H1 (cell line): ENCODE measurements around the gene HES5. TPM values are rescaled to one million over a fixed set of nuclear protein-coding genes. Genes with fewer than 3 reads are reported as not detected.

Experiments used
- CTCF ChIA-PET: fragments of 300-600 bp; sonication (Branson Sonifier 250); formaldehyde crosslinking; loops from one replicate; lab custom pipeline; 2021; ENCODE audit not compliant: partially characterized antibody; lab: Charles Lee
- POLR2A ChIA-PET: fragments of 300-600 bp; sonication (Branson Sonifier 250); formaldehyde crosslinking; loops from one replicate; lab custom pipeline; 2021; ENCODE audit warnings: inconsistent platforms; ENCODE audit not compliant: partially characterized antibody; lab: Charles Lee
- DNase-seq, 2 experiments: peaks; one replicate each; pipeline versions ENCODE4 v3.0.0 to v3.0.0-alpha.2; 2010 to 2022; ENCODE audit warnings: low spot score in 2 of 2, low read depth in 1 of 2, mixed read lengths in 1 of 2
- FAIRE-seq: peaks from 2 replicates; lab custom pipeline; 2011; peaks lifted over from hg19 to GRCh38; lab: Jason Lieb, UNC
- H2AFZ ChIP-seq: 2 replicates; pipeline ENCODE4 v1.8.1; 2012; ENCODE audit warnings: low read length, inconsistent platforms
- H2AK5ac ChIP-seq: 2 replicates; pipeline ENCODE4 v1.6.1; 2013; ENCODE audit warnings: low read depth, low read length
- H2BK120ac ChIP-seq: replicated peaks from 2 replicates; pipeline ENCODE3; 2013; ENCODE audit warnings: low read depth, low read length, inconsistent platforms
- H2BK12ac ChIP-seq: 2 replicates; pipeline ENCODE4 v1.6.1; 2013; ENCODE audit warnings: low read depth, low read length
- H2BK15ac ChIP-seq: 2 replicates; pipeline ENCODE4 v1.6.1; 2013; ENCODE audit warnings: low read length
- H2BK20ac ChIP-seq: 2 replicates; pipeline ENCODE4 v1.6.1; 2013; ENCODE audit warnings: low read length
- H2BK5ac ChIP-seq: 2 replicates; pipeline ENCODE4 v1.6.1; 2013; ENCODE audit warnings: low read depth, low read length
- H3K14ac ChIP-seq: 2 replicates; pipeline ENCODE4 v1.6.1; 2013; ENCODE audit warnings: inconsistent platforms; ENCODE audit not compliant: insufficient read length
- H3K18ac ChIP-seq: 2 replicates; pipeline ENCODE4 v1.6.1; 2013; ENCODE audit warnings: low read length; ENCODE audit errors: extremely low read depth
- H3K23ac ChIP-seq: 2 replicates; pipeline ENCODE4 v1.6.1; 2013; ENCODE audit warnings: inconsistent platforms; ENCODE audit not compliant: insufficient read length
- H3K23me2 ChIP-seq: 2 replicates; pipeline ENCODE4 v1.6.1; 2013; ENCODE audit warnings: low read depth, low read length
- H3K27ac ChIP-seq: 2 replicates; pipeline ENCODE4 v1.6.1; 2011; ENCODE audit warnings: low read depth, low read length, inconsistent platforms
- H3K27me3 ChIP-seq, 4 experiments: replicated peaks in 1 of 4; 1 replicate in 1 of 4; 2 replicates in 3 of 4; pipeline versions ENCODE4 v1.6.1 to v1.8.1; 2011 to 2013; ENCODE audit warnings: low read length in 3 of 4, mild to moderate bottlenecking in 3 of 4, inconsistent platforms in 2 of 4, mixed read lengths in 2 of 4, moderate library complexity in 1 of 4; ENCODE audit not compliant: control insufficient read depth in 3 of 4, insufficient read depth in 3 of 4; ENCODE audit errors: extremely low read depth in 1 of 4
- H3K36me3 ChIP-seq, 4 experiments: 2 replicates each; pipeline versions ENCODE4 v1.6.1 to v1.8.1; 2011 to 2013; ENCODE audit warnings: mild to moderate bottlenecking in 4 of 4, low read length in 3 of 4, moderate library complexity in 2 of 4, control low read depth in 1 of 4, inconsistent platforms in 1 of 4; ENCODE audit not compliant: insufficient read depth in 4 of 4, control insufficient read depth in 2 of 4
- H3K4ac ChIP-seq: replicated peaks from 2 replicates; pipeline ENCODE3; 2013; ENCODE audit warnings: low read length, low read depth, mixed read lengths, inconsistent platforms; ENCODE audit not compliant: insufficient read length
- H3K4me1 ChIP-seq, 4 experiments: replicated peaks in 1 of 4; 1 replicate in 1 of 4; 2 replicates in 3 of 4; pipeline versions ENCODE4 v1.6.1 to v1.8.1; 2011 to 2013; ENCODE audit warnings: low read length in 3 of 4, inconsistent platforms in 2 of 4, mixed read lengths in 1 of 4; ENCODE audit not compliant: insufficient read depth in 4 of 4, control insufficient read depth in 3 of 4
- H3K4me2 ChIP-seq, 2 experiments: 2 replicates each; pipeline versions ENCODE4 v1.6.1 to v1.8.1; 2011 to 2013; ENCODE audit warnings: low read depth in 2 of 2, low read length in 2 of 2, control low read depth in 1 of 2, inconsistent platforms in 1 of 2, mild to moderate bottlenecking in 1 of 2; ENCODE audit not compliant: insufficient read depth in 1 of 2
- H3K4me3 ChIP-seq, 4 experiments: fragments of 200-600, 300-600 bp in 1 of 4; sonication (generic), shearing (Covaris generic), sonication (Bioruptor Twin) in 1 of 4; 2 replicates each; pipeline versions ENCODE4 v1.5.1 to v1.8.1; 2011 to 2016; ENCODE audit warnings: low read length in 4 of 4, low read depth in 3 of 4, control low read depth in 2 of 4, inconsistent platforms in 2 of 4, mild to moderate bottlenecking in 2 of 4, mixed read lengths in 1 of 4, moderate library complexity in 1 of 4; ENCODE audit not compliant: insufficient read depth in 2 of 4; ENCODE audit errors: extremely low read depth in 1 of 4
- H3K56ac ChIP-seq: replicated peaks from 2 replicates; pipeline ENCODE3; 2013; ENCODE audit warnings: low read depth, mild to moderate bottlenecking, mixed read lengths, low read length, inconsistent platforms; ENCODE audit not compliant: insufficient read length
- H3K79me1 ChIP-seq: 2 replicates; pipeline ENCODE4 v1.6.1; 2013; ENCODE audit warnings: low read depth, low read length, control low read depth
- H3K79me2 ChIP-seq, 2 experiments: 2 replicates each; pipeline versions ENCODE4 v1.6.1 to v1.8.1; 2012 to 2013; ENCODE audit warnings: low read length in 2 of 2, mild to moderate bottlenecking in 2 of 2, inconsistent platforms in 1 of 2; ENCODE audit not compliant: insufficient read depth in 2 of 2, control insufficient read depth in 1 of 2
- H3K9ac ChIP-seq, 4 experiments: replicated peaks in 1 of 4; 1 replicate in 1 of 4; 2 replicates in 3 of 4; pipeline versions ENCODE4 v1.6.1 to v1.8.1; 2011 to 2013; ENCODE audit warnings: low read depth in 3 of 4, low read length in 3 of 4, control low read depth in 2 of 4, mild to moderate bottlenecking in 2 of 4, moderate library complexity in 2 of 4, inconsistent platforms in 1 of 4; ENCODE audit errors: extremely low read depth in 1 of 4
- H3K9me3 ChIP-seq, 2 experiments: 2 replicates each; pipeline versions ENCODE4 v1.6.1 to v1.8.1; 2012 to 2013; ENCODE audit warnings: mild to moderate bottlenecking in 2 of 2, moderate library complexity in 2 of 2, control low read depth in 1 of 2, inconsistent platforms in 1 of 2, low read depth in 1 of 2, low read length in 1 of 2, mixed read lengths in 1 of 2; ENCODE audit not compliant: insufficient read depth in 2 of 2
- H4K20me1 ChIP-seq, 2 experiments: replicated peaks in 1 of 2; 2 replicates each; pipeline versions ENCODE3 to v1.8.1; 2011 to 2013; ENCODE audit warnings: inconsistent platforms in 2 of 2, low read length in 2 of 2, mild to moderate bottlenecking in 1 of 2; ENCODE audit not compliant: insufficient read depth in 2 of 2, control insufficient read depth in 1 of 2
- H4K5ac ChIP-seq: 2 replicates; pipeline ENCODE4 v1.6.1; 2013; ENCODE audit warnings: low read length, low read depth, mixed read lengths, inconsistent platforms; ENCODE audit not compliant: insufficient read length
- H4K8ac ChIP-seq: 2 replicates; pipeline ENCODE4 v1.8.0; 2013; ENCODE audit warnings: mild to moderate bottlenecking, moderate library complexity, low read length, inconsistent platforms; ENCODE audit not compliant: insufficient read depth; ENCODE audit errors: extremely low read depth
- H4K91ac ChIP-seq: replicated peaks from 2 replicates; pipeline ENCODE3; 2013; ENCODE audit warnings: low read length, mixed read lengths, inconsistent platforms; ENCODE audit not compliant: insufficient read length
- ASH2L ChIP-seq: fragments of 200-600, 300-600 bp; sonication (generic); IDR thresholded peaks from one replicate; pipeline ENCODE4 v1.7.1; 2017; ENCODE audit warnings: low read length
- CTCF ChIP-seq, 3 experiments: IDR thresholded peaks; 1 replicate in 2 of 3; 2 replicates in 1 of 3; pipeline versions ENCODE4 v1.5.1 to v1.6.1; 2011; ENCODE audit warnings: low read length in 3 of 3, mild to moderate bottlenecking in 3 of 3, inconsistent platforms in 2 of 3, low read depth in 1 of 3, moderate library complexity in 1 of 3; ENCODE audit not compliant: insufficient read depth in 1 of 3; ENCODE audit errors: control extremely low read depth in 1 of 3
- GABPA ChIP-seq: IDR thresholded peaks from 2 replicates; pipeline ENCODE4 v1.6.1; 2011; ENCODE audit warnings: mild to moderate bottlenecking, low read length, moderate library complexity, borderline replicate concordance; ENCODE audit not compliant: insufficient read depth
- HDAC2 ChIP-seq, 2 experiments: fragments of 300-600 bp in 1 of 2; sonication (generic) in 1 of 2; IDR thresholded peaks; 2 replicates each; pipeline ENCODE4 v1.6.1; 2011 to 2012; ENCODE audit warnings: low read depth in 2 of 2, low read length in 2 of 2, mild to moderate bottlenecking in 2 of 2, moderate library complexity in 2 of 2, borderline replicate concordance in 1 of 2, inconsistent platforms in 1 of 2
- KDM1A ChIP-seq: fragments of 200-600, 300-600 bp; sonication (generic); IDR thresholded peaks from 2 replicates; pipeline ENCODE4 v1.7.1; 2016; ENCODE audit warnings: mild to moderate bottlenecking, low read length, borderline replicate concordance
- RAD21 ChIP-seq, 2 experiments: IDR thresholded peaks in 1 of 2; conservative IDR thresholded peaks in 1 of 2; 2 replicates each; pipeline ENCODE4 v1.6.1; 2011; ENCODE audit warnings: low read depth in 2 of 2, low read length in 2 of 2, improper control_type of control experiment in 1 of 2, inconsistent platforms in 1 of 2, mild to moderate bottlenecking in 1 of 2, moderate library complexity in 1 of 2
- WGBS, 2 experiments: shearing (Covaris generic) in 1 of 2; methylation state at CpG; one replicate each; pipeline versions ENCODE4 v1.1.6 to v1.1.7; 2013 to 2015; ENCODE audit warnings: low lambda C conversion rate in 2 of 2, mixed read lengths in 2 of 2, inconsistent platforms in 1 of 2, low coverage in 1 of 2, missing lambda C conversion rate in 1 of 2; ENCODE audit not compliant: insufficient replicate concordance in 2 of 2, insufficient coverage in 1 of 2, insufficient read length in 1 of 2; ENCODE audit errors: extremely low coverage in 1 of 2, missing lambda C conversion rate in 1 of 2; 5-methylcytosine and 5-hydroxymethylcytosine counted together
- polyA plus RNA-seq, 7 experiments: library from polyadenylated mRNA; depleted of rRNA in 3 of 7; stranded (reverse) in 5 of 7; unstranded in 2 of 7; fragments of >200 nt in 5 of 7; fragments of 200-250 nt in 2 of 7; gene quantifications; 1 replicate in 5 of 7; 2 replicates in 1 of 7; 4 replicates in 1 of 7; pipeline versions ENCODE4 v1.2.1 to v1.2.3, GENCODE V29; 2011 to 2013; ENCODE audit warnings: missing spikeins in 2 of 7, mixed read lengths in 2 of 7
- total RNA-seq: library from RNA; stranded (reverse); fragmentation: NEBNext Ultra II Directional; extraction: Animal tissue kit (Norgen Biotek cat#: 25700); gene quantifications from 2 replicates; pipeline ENCODE4 v1.2.1, GENCODE V29; 2021

The HES5 gene
- total and polyA plus RNA-seq, 2 of the 8 experiments (the other 6 are each of a cell fraction or from before 2014, with no cell fraction given), result 0.22 TPM; not detected in 1

- CTCF ChIA-PET, result interaction anchor here (1.4 kb wide), 1 partner anchor 862 kb away, joined by 3 read pairs; no protein-coding TSS in a partner anchor
- H4K5ac ChIP-seq, result no peak overlapping the region
Observed at GRCh38 chr1:2554621-2555387, 24.7 kb upstream of the HES5 start.

More at GRCh38 chr1:2554621-2555387, 24.7 kb upstream of the HES5 start:
- H2AFZ ChIP-seq, result no peak overlapping the region
- no peak overlapping the region for H2BK20ac ChIP-seq
- H2BK15ac ChIP-seq, result no peak overlapping the region; the same call in 1 of the 2 replicates
- H3K36me3 ChIP-seq, result no peaks in the 10 kb centered on the region
- H3K9ac ChIP-seq, result no peak overlapping the region
- POLR2A ChIA-PET, result no interaction called here
- no peak overlapping the region for H3K14ac ChIP-seq
- H3K56ac ChIP-seq, result no peak overlapping the region
- H3K27me3 ChIP-seq, result no peaks in the 10 kb centered on the region
- H3K23me2 ChIP-seq, result no peaks in the 10 kb centered on the region
- no peak overlapping the region for H2BK120ac ChIP-seq
- no peak overlapping the region for H2BK5ac ChIP-seq
- DNase-seq (no peak), FAIRE-seq (no peak)
- H2AK5ac ChIP-seq, result no peak overlapping the region
- H3K9me3 ChIP-seq, result no peaks in the 10 kb centered on the region; a peak in 1 of 4 replicates
- no peak overlapping the region for H3K23ac ChIP-seq
- H3K79me2 ChIP-seq, result no peaks in the 10 kb centered on the region
- H3K4me2 ChIP-seq, result no peak overlapping the region
- H3K4ac ChIP-seq, result no peak overlapping the region
- H4K20me1 ChIP-seq, result no peaks in the 10 kb centered on the region
- 0 out of 2 replicates have a peak overlapping the region, but pooled peaks have one; percentile 25 for H4K8ac ChIP-seq
- no peak overlapping the region; the same call in 1 of the 2 replicates for H3K18ac ChIP-seq
- H3K27ac ChIP-seq, result no peak overlapping the region
- no peak overlapping the region for H2BK12ac ChIP-seq
- TF ChIP-seq ASH2L (no peak), HDAC2 (IDR thresholded peaks at IDR 0.05; ENCODE audit: borderline replicate concordance in 1 of 2, low read depth in 2 of 2, low read length in 2 of 2) (no peak), KDM1A (no peak), RAD21 (IDR thresholded peaks at IDR 0.05 in 1 of 2, conservative IDR thresholded peaks at IDR 0.05 in 1 of 2; ENCODE audit: low read depth in 2 of 2, low read length in 2 of 2) (peak; percentile 70 to 77), GABPA (0 out of 2 replicates have a peak, but pooled peaks have one; percentile 34), CTCF (IDR thresholded peaks at IDR 0.05; ENCODE audit: control extremely low read depth in 1 of 3, insufficient read depth in 1 of 3, low read depth in 1 of 3, low read length in 3 of 3) (peak in 2 of 3 experiments; percentile 58 to 80; a peak in 3 of 4 replicates)
- no peak overlapping the region for H4K91ac ChIP-seq
- peaks cover 0 to 6% (median 0%) of the 10 kb centered on the region in 4 experiments; a peak in 2 of 7 replicates for H3K4me1 ChIP-seq
- no peak overlapping the region for H3K4me3 ChIP-seq
- 83% methylated on average over 11 of the region's 19 CpGs; no CpG with 5 or more reads in 1 of the 2 experiments for WGBS, 2 experiments
- H3K79me1 ChIP-seq, result no peaks in the 10 kb centered on the region
